Anterior cingulate cortex (tissue), 58 donors: Measurements from ENCODE around the gene ANAPC2.
A peak's percentile ranks its signal among the peaks of the same experiment; 100 is the strongest.

Experiments used
- DNase-seq, 58 donors: peaks; one replicate each; lab custom pipeline; 2025; lab: John Stamatoyannopoulos, UW

The ANAPC2 gene

GRCh38 chr9:137216188-137216965 lies 28.0 kb upstream of the ANAPC2 start:
- no peak for DNase-seq

GRCh38 chr9:137215196-137215986 lies 27.0 kb upstream of the ANAPC2 start:
- DNase-seq: no peak

GRCh38 chr9:137214620-137215019 lies 26.3 kb upstream of the ANAPC2 start:
- DNase-seq: no peak

GRCh38 chr9:137213160-137214060 lies 25.1 kb upstream of the ANAPC2 start:
- peak in 10 of 58 donors; percentile 31 to 65 (median 50) for DNase-seq

GRCh38 chr9:137212520-137212919 lies 24.2 kb upstream of the ANAPC2 start:
- no peak for DNase-seq

GRCh38 chr9:137211532-137211931 lies 23.2 kb upstream of the ANAPC2 start:
- no peak for DNase-seq

- DNase-seq: no peak
These were observed 18.2 kb upstream of the ANAPC2 start for GRCh38 chr9:137206602-137207001.

GRCh38 chr9:137205126-137206069 lies 17.0 kb upstream of the ANAPC2 start, which contains the start of the genes NDOR1 and TMEM203:
Gene NDOR1, plus strand, starts transcription at chr9:137205700. Its CDS starts 78 bp downstream, at chr9:137205778.
Gene TMEM203, minus strand, starts transcription at chr9:137205648. Its CDS starts 234 bp downstream, at chr9:137205414.
- DNase-seq: peak in 57 of 58 donors; percentile 63 to 97 (median 86)

GRCh38 chr9:137204731-137205125 lies 16.4 kb upstream of the ANAPC2 start:
- no peak for DNase-seq

GRCh38 chr9:137202966-137203365 lies 14.6 kb upstream of the ANAPC2 start:
- no peak for DNase-seq

- DNase-seq: no peak
These were observed 13.0 kb upstream of the ANAPC2 start for GRCh38 chr9:137201205-137201868.

GRCh38 chr9:137200311-137201204 lies 12.2 kb upstream of the ANAPC2 start, which contains the start of gene TPRN:
Gene TPRN, minus strand, starts transcription at chr9:137200741. Its CDS starts 30 bp downstream, at chr9:137200711.
- peak; percentile 70 to 99 (median 98) for DNase-seq

- no peak for DNase-seq
These were observed 11.2 kb upstream of the ANAPC2 start for GRCh38 chr9:137199411-137200121.

- no peak for DNase-seq
These were observed 10.5 kb upstream of the ANAPC2 start for GRCh38 chr9:137198902-137199283.

- DNase-seq: peak in 4 of 58 donors; percentile 7 to 57 (median 38)
These were observed 9.9 kb upstream of the ANAPC2 start for GRCh38 chr9:137198051-137198901.
